Activated CD4-positive, alpha-beta T cell treated with anti-CD3 and anti-CD28 coated beads, Interleukin-2, amount 50 U/mL, for 48 hours (primary cell): ENCODE results near the gene CCR9.

Experiments used
- DNase-seq, 2 experiments: peaks; one replicate each; pipeline ENCODE4 v3.0.0-alpha.2; 2020

The CCR9 gene

GRCh38 chr3:45909542-45909941 is 23.2 kb downstream of the CCR9 start:
- DNase-seq, result no peak

DNA sequence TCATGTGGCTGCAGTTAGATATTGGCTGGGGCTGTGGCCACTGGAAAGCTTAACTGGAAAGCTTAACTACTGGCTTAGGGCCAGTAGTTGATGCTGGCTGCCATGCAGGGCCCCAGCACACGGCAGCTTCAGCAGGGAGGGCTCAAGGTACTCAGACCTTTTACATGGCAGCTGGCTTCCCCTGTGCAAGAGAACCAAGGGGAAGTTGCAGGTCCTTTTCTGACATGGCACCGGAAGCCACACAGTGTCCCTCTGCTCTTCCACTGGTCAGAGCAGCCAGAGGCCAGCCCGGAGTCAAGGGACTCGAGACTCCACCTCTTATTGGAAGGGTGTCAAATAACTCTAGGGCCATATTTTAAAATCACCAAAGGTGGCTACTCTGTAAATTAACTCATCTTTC is 24.5 kb downstream of the CCR9 start:
- DNase-seq, result no peak

DNA sequence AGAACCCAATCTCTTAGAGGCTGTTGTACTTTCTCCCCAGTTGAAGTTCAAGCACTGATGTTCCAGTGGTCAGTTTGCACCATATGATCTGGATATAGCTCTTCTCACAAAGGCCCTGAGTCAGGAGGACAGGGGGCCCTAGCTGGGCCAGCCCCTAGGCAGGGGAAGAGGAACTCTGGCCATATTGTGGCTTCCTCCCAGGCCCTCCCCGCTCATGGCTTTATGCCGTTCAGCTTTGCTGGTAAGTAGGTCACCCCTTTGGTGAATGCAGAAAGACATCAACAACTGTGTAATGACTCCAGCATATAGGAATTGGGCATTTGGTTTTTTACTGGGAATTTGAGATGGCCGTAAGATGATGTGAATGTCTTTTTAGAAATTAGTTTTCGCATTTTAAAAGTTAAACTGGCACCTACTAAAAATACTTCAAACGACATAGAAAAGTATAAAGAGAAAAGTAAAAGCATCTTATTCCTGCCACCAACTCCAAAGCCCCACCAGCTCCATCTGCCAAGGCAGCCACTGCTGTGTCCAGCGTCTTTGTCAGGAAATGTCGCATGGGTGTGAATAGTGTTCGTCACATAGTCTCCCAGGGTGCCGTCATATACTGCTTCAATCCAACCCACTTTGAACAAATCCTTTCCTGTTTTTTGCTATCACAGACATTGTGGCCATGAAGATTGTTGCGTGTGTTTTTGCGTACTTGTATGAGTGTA is 25.3 kb downstream of the CCR9 start:
- DNase-seq, result no peak

DNA sequence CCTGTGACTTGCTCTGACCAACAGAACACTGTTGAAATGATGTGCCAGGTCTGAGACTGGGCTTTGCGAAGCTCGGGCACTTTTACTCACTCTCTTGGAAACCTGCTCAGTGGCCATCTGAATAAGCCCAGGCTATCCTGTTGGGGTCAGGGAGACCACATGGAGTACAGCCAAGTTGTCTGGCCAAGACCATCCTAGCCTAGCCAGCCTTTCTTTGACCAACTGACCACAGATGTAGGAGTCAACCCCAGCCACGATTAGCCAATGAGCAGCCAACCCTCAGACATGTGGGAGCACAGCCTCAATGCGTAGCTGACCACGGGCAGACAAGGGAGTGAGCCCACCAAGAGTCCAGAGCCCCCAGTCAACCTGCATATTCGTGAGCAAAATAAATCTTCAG is 26.1 kb downstream of the CCR9 start:
- DNase-seq, result no peak

DNA sequence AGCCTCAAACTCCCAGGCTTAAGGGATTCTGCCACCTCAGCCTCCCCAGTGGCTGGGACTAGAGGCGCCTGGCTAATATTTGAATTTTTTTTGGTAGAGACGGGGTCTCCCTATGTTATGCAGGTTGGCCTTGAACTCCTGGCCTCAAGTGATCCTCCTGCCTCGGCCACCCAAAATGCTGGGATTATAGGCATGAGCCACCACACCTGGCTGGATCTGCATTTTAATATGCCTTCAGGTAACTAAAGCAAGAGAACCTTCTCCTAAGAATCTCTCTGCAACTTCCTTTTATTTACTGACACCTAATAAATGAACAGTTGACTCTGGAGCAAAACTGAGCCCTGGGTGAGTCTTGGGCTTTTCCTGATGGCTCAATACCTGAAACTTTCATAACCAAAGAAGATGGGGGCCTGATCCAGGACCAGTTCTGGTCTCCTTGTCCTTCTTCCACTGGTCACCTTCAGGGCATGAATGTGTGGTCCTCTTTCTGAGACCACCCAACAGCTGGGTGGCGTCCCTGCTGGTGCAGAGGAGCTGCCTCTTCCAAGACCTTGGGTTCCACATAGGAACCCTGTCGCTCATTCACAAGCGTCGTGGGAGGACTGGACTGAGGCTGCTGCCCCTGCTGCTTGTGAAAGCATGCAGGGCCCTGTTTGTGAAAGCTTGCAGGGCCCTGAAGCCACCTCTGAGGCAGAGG is 28.2 kb downstream of the CCR9 start:
- no peak for DNase-seq

DNA sequence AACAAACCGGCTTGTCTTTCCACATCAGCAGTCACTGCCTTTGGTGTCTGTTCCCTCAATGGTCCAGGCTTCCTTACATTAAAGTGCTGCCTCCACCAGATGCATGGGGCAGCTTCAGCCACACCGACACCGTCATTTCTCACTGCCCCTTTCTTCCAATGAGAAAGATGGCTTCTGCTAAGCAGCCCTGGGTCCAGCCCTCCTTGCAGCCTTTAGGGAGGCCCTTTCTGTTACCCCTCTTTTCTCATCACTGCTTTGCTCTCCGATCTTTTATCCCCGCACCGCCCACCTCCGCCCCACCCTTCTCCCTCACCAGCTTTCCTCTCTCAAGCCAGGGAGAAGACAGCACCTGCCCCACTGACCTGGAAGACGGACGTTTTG is 28.7 kb downstream of the CCR9 start:
- DNase-seq, result no peak

DNA sequence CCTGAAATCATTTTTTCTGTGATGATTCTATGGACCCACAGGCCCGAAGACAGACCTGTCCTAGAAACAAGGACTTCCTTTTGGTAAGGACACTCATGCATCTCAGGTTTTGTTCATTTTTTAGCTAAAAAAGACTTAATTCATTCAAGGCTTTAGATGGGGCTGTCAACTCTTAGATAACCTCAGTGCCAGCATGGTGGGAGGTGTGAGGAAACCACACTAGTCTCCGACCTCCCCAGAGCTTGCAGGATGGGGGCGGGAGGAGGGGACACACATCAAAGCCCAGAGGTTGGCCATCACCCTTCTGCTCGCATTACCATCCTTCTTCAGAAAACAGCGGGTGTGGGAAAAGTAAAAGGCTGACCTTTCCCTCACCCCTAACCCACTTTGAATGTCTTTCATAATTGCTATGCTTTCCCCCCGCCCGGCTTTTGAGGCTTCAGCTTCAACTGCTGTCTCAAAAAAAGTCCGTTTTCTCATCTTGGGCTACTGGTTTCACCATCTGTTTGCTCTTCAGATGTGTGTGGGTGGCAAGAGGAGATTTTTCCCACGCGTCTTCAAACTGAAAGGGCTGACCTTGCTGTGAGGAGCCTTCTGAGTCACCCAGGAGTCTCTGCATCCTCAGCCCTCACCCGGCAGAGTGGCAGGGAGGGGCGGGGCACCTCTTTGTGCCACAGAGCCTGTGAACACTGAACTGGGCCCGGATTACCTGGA is 29.3 kb downstream of the CCR9 start:
- peak; percentile 83 to 87 for DNase-seq

- no peak for DNase-seq
These were observed 31.0 kb downstream of the CCR9 start for GRCh38 chr3:45917146-45917898.

GRCh38 chr3:45921158-45922038 is 35.1 kb downstream of the CCR9 start:
- no peak for DNase-seq

- DNase-seq, result no peak
These were observed 35.6 kb downstream of the CCR9 start for GRCh38 chr3:45922039-45922326.

GRCh38 chr3:45922950-45923590 is 36.7 kb downstream of the CCR9 start:
- DNase-seq, result no peak

GRCh38 chr3:45923755-45924154 is 37.4 kb downstream of the CCR9 start:
- DNase-seq, result no peak

DNA sequence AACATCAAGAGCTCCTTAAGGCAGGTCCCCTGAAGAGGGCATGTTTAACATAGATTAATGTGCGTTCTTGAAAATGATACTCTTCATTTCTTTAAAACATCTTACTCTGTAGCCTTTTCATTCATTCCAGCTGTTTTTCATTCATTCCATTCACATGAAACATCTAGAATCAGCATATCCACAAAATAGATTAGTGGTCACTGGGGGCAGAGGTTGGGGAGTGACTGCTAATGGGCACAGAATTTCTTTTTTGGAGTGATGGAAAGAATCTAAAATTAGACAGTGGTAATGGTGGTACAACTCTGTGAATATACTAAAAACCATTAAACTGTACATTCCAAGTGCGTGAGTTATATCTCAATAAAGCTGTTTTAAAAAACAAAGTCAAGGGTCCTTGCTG is 41.5 kb downstream of the CCR9 start:
- DNase-seq, result no peak

DNA sequence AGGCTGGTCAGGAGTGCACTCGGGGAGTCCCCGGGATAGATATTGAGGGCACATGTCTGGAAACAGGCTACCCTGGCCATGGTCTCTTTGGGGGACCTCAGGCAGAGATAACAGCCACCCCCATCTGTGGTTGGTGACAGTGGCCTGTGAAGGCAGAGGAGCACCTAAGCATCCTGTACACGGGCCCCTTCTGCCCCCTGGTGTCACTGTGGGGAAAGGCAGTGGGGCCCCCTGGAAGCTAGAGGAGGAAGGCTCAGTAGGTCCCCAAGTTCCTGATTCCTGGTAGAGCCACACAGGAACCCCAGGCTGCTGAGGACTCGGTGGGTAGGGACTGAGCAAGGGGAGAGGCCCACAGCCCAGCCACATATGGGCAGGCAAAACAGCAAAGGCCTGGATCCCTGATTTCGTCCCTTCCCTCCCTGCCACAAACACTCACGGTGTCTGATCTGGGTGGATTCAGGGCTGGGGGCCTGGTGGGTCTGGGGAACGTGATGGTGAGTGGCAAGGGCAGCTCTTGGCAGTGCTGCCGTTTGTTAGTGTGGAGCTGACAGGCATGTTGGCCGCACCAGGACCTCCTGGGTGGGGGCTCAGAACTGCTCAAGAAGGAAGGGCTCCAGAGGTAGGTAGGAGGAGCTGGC is 42.8 kb downstream of the CCR9 start:
- peak; percentile 73 to 76 for DNase-seq

DNA sequence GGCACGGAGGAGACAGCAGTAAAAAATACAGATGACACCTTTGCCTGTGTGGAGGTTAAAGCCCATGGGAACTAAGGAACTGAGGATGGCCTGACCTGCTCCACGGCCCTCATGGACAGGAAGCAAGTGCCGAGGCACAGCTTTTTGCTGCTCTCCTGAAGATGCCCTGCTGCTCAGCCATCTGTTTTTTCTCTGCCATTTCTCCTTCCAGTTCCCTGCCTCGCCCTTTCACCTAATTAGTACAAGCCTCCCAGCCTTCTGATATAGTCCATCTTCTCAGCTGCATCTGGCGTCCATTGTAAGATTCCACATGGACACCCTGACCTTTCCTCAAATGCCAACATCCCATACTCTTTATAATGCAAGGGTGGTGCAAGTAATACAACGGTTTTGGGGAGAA is 45.2 kb downstream of the CCR9 start:
- no peak for DNase-seq

DNA sequence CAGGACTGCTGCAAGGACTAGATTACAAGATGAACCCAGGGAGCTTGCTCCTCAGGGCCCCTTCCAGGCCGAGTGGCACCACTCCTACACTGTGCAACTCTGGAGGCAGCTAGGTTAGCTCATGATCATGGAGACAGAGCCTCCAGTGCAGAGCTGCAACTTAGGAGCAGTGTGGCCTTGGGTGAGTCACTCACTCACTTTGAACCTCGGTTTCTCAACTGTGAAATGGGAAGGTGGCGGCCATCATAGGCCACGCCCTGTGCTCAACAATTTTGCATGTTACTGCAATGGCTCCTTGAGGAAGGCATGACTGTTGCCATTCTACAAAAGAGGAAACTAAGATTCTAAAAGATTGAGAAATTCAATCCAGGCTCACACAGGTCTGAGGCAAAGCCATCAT is 45.8 kb downstream of the CCR9 start:
- DNase-seq, result no peak

DNA sequence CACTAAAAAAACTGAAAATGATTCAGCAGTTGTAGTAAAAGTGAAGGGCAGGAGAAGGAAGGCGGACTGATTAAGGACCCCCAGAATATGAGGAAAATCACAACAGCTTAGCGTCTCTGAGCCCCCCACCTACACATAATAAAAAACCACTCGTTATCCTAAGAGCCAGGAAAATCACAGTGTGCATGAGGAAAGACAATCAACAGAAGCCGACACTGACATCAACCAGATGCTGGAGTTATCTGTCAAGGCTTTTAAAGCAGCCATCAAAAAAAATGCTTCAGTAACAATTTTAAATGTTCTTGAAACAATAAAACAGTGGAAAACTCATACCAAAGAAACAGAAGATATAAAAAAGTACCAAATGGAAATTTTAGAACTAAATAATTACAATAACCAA is 47.2 kb downstream of the CCR9 start:
- DNase-seq, result no peak

- DNase-seq, result no peak
These were observed 49.9 kb downstream of the CCR9 start for GRCh38 chr3:45936261-45936660.

DNA sequence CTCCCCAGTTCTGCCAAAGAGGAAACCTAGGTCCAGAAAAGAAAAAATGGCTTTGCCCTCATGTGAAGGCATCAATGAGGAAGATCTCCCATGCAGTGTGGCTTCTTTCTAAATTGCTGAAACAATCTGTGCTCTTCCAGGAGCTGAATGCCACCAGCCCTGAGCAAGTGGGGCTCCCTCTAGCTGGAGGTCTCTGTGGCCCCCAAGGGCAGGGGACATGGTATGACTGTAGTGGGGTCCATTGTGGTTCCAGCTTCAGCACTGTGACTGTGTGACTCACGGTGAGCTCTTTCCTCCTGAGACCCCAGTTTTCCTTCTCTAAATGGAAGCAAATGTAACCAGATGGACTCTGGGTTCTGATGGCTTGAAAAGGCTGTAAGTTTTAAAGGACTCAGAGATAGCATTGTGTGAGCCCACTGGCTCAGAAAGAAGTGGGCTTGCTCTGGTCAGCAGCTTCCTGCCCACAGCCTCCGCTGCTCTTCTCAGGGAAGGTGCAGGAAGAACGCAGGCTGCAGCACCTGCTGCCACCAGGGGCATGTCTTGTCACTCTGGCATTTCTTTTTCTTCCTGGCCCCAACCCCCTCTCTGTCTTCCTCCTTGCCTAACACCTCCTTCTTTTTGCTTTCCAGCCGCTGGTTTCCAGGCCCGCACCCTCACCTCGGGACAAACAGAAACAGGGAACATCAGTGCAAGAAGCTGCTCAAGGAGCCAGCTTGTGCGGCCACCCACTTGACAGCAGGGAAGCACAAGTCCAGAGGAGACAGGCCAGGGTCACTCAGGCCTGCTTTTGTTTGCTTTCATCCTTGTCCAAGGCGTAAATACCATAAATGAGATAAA is 51.1 kb downstream of the CCR9 start:
- no peak for DNase-seq

DNA sequence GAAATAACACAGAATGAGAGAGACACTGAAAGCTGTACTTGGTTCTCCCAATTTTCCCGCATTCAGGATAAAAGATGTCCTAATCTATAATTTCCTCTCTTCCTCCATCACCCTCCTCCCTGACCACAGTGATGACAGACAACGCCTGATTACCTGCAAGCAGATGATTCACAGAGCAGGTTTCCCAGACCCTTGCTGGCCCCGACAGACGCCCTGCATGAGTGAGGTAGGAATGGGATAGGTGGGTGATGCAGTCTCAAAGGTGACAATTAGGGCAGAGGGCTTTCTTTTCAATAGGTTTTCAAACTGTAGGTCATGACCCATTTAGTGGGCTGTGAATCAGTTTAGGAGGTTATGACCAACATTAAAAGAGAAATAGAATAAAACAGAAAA is 51.7 kb downstream of the CCR9 start:
- no peak for DNase-seq

GRCh38 chr3:45938864-45939263 is 52.5 kb downstream of the CCR9 start:
- DNase-seq, result peak; percentile 89 to 92
